Measurements from ENCODE around the gene CBX3.

DNA sequence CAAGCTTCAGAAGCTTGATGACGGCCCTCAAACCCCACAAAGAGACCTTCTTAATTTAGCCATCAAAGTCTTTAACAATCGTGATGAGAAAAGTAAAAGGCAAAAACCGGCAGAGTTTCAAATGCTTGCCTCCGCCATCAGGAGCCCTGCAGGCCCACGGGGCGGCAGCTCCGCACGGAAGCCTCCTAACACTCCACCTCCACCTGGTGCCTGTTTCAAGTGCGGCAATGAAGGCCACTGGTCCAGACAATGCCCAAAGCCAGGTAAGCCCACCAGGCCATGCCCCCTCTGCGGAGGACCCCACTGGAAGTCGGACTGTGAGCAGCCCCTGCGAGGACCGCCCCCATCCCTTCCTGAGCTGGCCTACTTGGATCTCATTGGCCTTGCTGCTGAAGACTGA is 43.6 kb downstream of the CBX3 start:
- TF ChIP-seq, protein P1, sequence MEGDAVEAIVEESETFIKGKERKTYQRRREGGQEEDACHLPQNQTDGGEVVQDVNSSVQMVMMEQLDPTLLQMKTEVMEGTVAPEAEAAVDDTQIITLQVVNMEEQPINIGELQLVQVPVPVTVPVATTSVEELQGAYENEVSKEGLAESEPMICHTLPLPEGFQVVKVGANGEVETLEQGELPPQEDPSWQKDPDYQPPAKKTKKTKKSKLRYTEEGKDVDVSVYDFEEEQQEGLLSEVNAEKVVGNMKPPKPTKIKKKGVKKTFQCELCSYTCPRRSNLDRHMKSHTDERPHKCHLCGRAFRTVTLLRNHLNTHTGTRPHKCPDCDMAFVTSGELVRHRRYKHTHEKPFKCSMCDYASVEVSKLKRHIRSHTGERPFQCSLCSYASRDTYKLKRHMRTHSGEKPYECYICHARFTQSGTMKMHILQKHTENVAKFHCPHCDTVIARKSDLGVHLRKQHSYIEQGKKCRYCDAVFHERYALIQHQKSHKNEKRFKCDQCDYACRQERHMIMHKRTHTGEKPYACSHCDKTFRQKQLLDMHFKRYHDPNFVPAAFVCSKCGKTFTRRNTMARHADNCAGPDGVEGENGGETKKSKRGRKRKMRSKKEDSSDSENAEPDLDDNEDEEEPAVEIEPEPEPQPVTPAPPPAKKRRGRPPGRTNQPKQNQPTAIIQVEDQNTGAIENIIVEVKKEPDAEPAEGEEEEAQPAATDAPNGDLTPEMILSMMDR (IDR thresholded peaks at IDR 0.05) = no peak
- no peak for TF ChIP-seq EZH2 (IDR thresholded peaks at IDR 0.05)

Data from neural progenitor cell (in vitro differentiated cells).